Trophoblast cell (in vitro differentiated cells and primary cell): ENCODE data around the gene ZNF407.

Experiments
- DNase-seq, 2 donors: peaks; one replicate each; pipeline ENCODE4 v3.0.0-alpha.2; 2016
- H2AFZ ChIP-seq: 2 replicates; pipeline ENCODE4 v1.6.1; 2013; ENCODE audit warnings: low read length, moderate library complexity, mild to moderate bottlenecking; ENCODE audit not compliant: insufficient read depth, poor library complexity
- H2AK5ac ChIP-seq: 2 replicates; pipeline ENCODE4 v1.6.1; 2013; ENCODE audit warnings: mild to moderate bottlenecking, low read length
- H2BK120ac ChIP-seq: 2 replicates; pipeline ENCODE4 v1.6.1; 2013; ENCODE audit warnings: low read length, mild to moderate bottlenecking, moderate library complexity; ENCODE audit not compliant: insufficient read depth, poor library complexity
- H2BK12ac ChIP-seq: 2 replicates; pipeline ENCODE4 v1.6.1; 2013; ENCODE audit warnings: mild to moderate bottlenecking, low read length, moderate library complexity
- H2BK5ac ChIP-seq: 2 replicates; pipeline ENCODE4 v1.6.1; 2013; ENCODE audit warnings: low read length, low read depth, moderate library complexity, mild to moderate bottlenecking; ENCODE audit not compliant: poor library complexity
- H3K14ac ChIP-seq: 2 replicates; pipeline ENCODE4 v1.6.1; 2013; ENCODE audit warnings: mild to moderate bottlenecking, low read length
- H3K18ac ChIP-seq: 2 replicates; pipeline ENCODE4 v1.6.1; 2013; ENCODE audit warnings: mild to moderate bottlenecking, low read length
- H3K23ac ChIP-seq: 2 replicates; pipeline ENCODE4 v1.6.1; 2013; ENCODE audit warnings: low read length
- H3K27ac ChIP-seq: 2 replicates; pipeline ENCODE4 v1.5.1; 2013; ENCODE audit warnings: low read depth, mild to moderate bottlenecking, inconsistent platforms, low read length, moderate library complexity
- H3K27me3 ChIP-seq: 2 replicates; pipeline ENCODE4 v1.6.1; 2013; ENCODE audit warnings: inconsistent platforms, mild to moderate bottlenecking, low read length, moderate library complexity; ENCODE audit not compliant: insufficient read depth
- H3K36me3 ChIP-seq, 2 experiments: 1 replicate in 1 of 2; 2 replicates in 1 of 2; pipeline ENCODE4 v1.6.1; 2013; ENCODE audit warnings: low read length in 2 of 2, mild to moderate bottlenecking in 2 of 2, moderate library complexity in 1 of 2; ENCODE audit not compliant: insufficient read depth in 2 of 2, control insufficient read depth in 1 of 2
- H3K4ac ChIP-seq: 2 replicates; pipeline ENCODE4 v1.6.1; 2013; ENCODE audit warnings: low read depth, mild to moderate bottlenecking, low read length, moderate library complexity
- H3K4me1 ChIP-seq, 2 experiments: 1 replicate in 1 of 2; 2 replicates in 1 of 2; pipeline ENCODE4 v1.6.1; 2013; ENCODE audit warnings: low read length in 2 of 2, mild to moderate bottlenecking in 2 of 2, moderate library complexity in 1 of 2; ENCODE audit not compliant: insufficient read depth in 2 of 2, control insufficient read depth in 1 of 2
- H3K4me2 ChIP-seq: 2 replicates; pipeline ENCODE4 v1.6.1; 2013; ENCODE audit warnings: inconsistent platforms, mild to moderate bottlenecking, low read length, moderate library complexity
- H3K4me3 ChIP-seq: 2 replicates; pipeline ENCODE4 v1.5.1; 2013; ENCODE audit warnings: mild to moderate bottlenecking, low read depth, low read length, inconsistent platforms
- H3K79me1 ChIP-seq: one replicate; pipeline ENCODE4 v1.6.1; 2013; ENCODE audit warnings: low read length
- H3K79me2 ChIP-seq: 2 replicates; pipeline ENCODE4 v1.6.1; 2013; ENCODE audit warnings: low read length, mild to moderate bottlenecking; ENCODE audit not compliant: control insufficient read depth, insufficient read depth, poor library complexity
- H3K9ac ChIP-seq: 2 replicates; pipeline ENCODE4 v1.6.1; 2013; ENCODE audit warnings: mild to moderate bottlenecking, low read length
- H3K9me3 ChIP-seq: 2 replicates; pipeline ENCODE4 v1.6.1; 2013; ENCODE audit warnings: low read depth, mild to moderate bottlenecking, control low read depth, inconsistent platforms, low read length; ENCODE audit not compliant: insufficient read depth
- H4K12ac ChIP-seq: 2 replicates; pipeline ENCODE4 v1.6.1; 2013; ENCODE audit warnings: low read depth, mild to moderate bottlenecking, low read length, moderate library complexity
- H4K8ac ChIP-seq: 2 replicates; pipeline ENCODE4 v1.6.1; 2013; ENCODE audit warnings: low read depth, mild to moderate bottlenecking, low read length, moderate library complexity
- H4K91ac ChIP-seq: one replicate; pipeline ENCODE4 v1.6.1; 2013; ENCODE audit warnings: low read depth, mild to moderate bottlenecking, low read length, moderate library complexity
- WGBS: extraction: QIAGEN DNeasy Blood & Tissue Kit; methylation state at CpG from one replicate; pipeline ENCODE4 v1.1.7; 2013; ENCODE audit warnings: missing lambda C conversion rate; ENCODE audit not compliant: insufficient read length, insufficient coverage; ENCODE audit errors: extremely low coverage; 5-methylcytosine and 5-hydroxymethylcytosine counted together

The ZNF407 gene

GRCh38 chr18:74652392-74652988, 54.8 kb downstream of the ZNF407 start:
- no peak overlapping the region for H3K23ac ChIP-seq
- no peak overlapping the region for H4K12ac ChIP-seq
- no CpG with 5 or more reads among the region's 4 CpGs for WGBS

DNA sequence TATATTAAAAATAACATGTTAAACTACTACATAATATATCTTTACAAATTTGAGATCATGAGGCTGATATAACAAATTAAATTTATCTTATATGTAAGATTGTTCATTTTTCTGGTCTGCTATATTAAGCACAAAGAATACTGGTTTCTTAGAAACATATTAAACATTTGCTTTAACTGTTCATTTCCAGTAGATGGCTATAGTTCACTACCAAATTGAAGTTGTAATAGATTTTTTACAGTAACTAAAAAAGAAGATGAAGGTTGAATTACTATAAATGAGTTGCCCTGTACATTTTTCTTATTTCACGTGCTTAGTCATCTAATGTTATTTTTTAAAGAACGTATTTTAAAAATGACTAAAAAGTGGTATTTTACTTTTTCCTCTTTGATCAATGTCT, 57.0 kb downstream of the ZNF407 start:
- H2BK12ac ChIP-seq: no peak overlapping the region
- no peaks in the 10 kb centered on the region for H3K79me1 ChIP-seq
- WGBS: no CpG with 5 or more reads among the region's 2 CpGs
- H3K14ac ChIP-seq: no peak overlapping the region
- H3K4me1 ChIP-seq: no peaks in the 10 kb centered on the region
- H2BK120ac ChIP-seq: no peak overlapping the region
- no peak overlapping the region for H4K12ac ChIP-seq
- no peak overlapping the region for H2AFZ ChIP-seq
- no peak overlapping the region for H3K27ac ChIP-seq
- no peak overlapping the region for H2AK5ac ChIP-seq
- H3K27me3 ChIP-seq: no peaks in the 10 kb centered on the region
- H3K9me3 ChIP-seq: no peaks in the 10 kb centered on the region
- DNase-seq: peak in 1 of 2 donors; percentile 20
- H3K23ac ChIP-seq: no peak overlapping the region
- H2BK5ac ChIP-seq: no peak overlapping the region
- H3K4ac ChIP-seq: no peak overlapping the region
- H3K4me3 ChIP-seq: no peak overlapping the region
- H3K4me2 ChIP-seq: no peak overlapping the region
- no peak overlapping the region for H4K8ac ChIP-seq
- no peaks in the 10 kb centered on the region for H3K79me2 ChIP-seq
- no peak overlapping the region for H3K9ac ChIP-seq
- no peak overlapping the region for H3K18ac ChIP-seq
- no peak overlapping the region for H4K91ac ChIP-seq
- H3K36me3 ChIP-seq: no peaks in the 10 kb centered on the region

More at GRCh38 chr18:74652392-74652988, 54.8 kb downstream of the ZNF407 start:
- Histone ChIP-seq H3K18ac (no peak overlapping the region), H3K36me3 (no peaks in the 10 kb centered on the region), H3K79me1 (no peaks in the 10 kb centered on the region), H2BK120ac (no peak overlapping the region), H2BK5ac (no peak overlapping the region), H3K4me2 (no peak overlapping the region), H2AFZ (no peak overlapping the region), H2BK12ac (no peak overlapping the region), H4K8ac (no peak overlapping the region), H3K27me3 (no peaks in the 10 kb centered on the region), H2AK5ac (no peak overlapping the region), H3K4me3 (no peak overlapping the region), H3K14ac (no peak overlapping the region), H4K91ac (no peak overlapping the region), H3K4ac (no peak overlapping the region), H3K9ac (no peak overlapping the region), H3K4me1 (no peaks in the 10 kb centered on the region), H3K27ac (no peak overlapping the region), H3K79me2 (no peaks in the 10 kb centered on the region), H3K9me3 (no peaks in the 10 kb centered on the region)
- peak in 1 of 2 donors; percentile 73 for DNase-seq

GRCh38 chr18:74661008-74661407, 63.3 kb downstream of the ZNF407 start:
- no peak overlapping the region for H3K4me3 ChIP-seq
- no peak overlapping the region for H2AK5ac ChIP-seq
- H3K9ac ChIP-seq: no peak overlapping the region
- H2BK5ac ChIP-seq: no peak overlapping the region
- H3K27ac ChIP-seq: no peak overlapping the region
- H2AFZ ChIP-seq: no peak overlapping the region
- no peaks in the 10 kb centered on the region for H3K9me3 ChIP-seq
- H3K79me2 ChIP-seq: no peaks in the 10 kb centered on the region
- H3K36me3 ChIP-seq: no peaks in the 10 kb centered on the region
- H2BK120ac ChIP-seq: no peak overlapping the region
- no peak overlapping the region for H3K23ac ChIP-seq
- H4K12ac ChIP-seq: no peak overlapping the region
- peaks cover 0 to 2% of the 10 kb centered on the region in 2 experiments for H3K4me1 ChIP-seq
- no peak overlapping the region for H4K8ac ChIP-seq
- no peak overlapping the region for H3K14ac ChIP-seq
- no peaks in the 10 kb centered on the region for H3K27me3 ChIP-seq
- H4K91ac ChIP-seq: no peak overlapping the region
- H3K4me2 ChIP-seq: no peak overlapping the region
- DNase-seq: no peak
- no peaks in the 10 kb centered on the region for H3K79me1 ChIP-seq
- H3K4ac ChIP-seq: no peak overlapping the region
- no CpG with 5 or more reads among the region's 2 CpGs for WGBS
- H2BK12ac ChIP-seq: no peak overlapping the region
- H3K18ac ChIP-seq: no peak overlapping the region

DNA sequence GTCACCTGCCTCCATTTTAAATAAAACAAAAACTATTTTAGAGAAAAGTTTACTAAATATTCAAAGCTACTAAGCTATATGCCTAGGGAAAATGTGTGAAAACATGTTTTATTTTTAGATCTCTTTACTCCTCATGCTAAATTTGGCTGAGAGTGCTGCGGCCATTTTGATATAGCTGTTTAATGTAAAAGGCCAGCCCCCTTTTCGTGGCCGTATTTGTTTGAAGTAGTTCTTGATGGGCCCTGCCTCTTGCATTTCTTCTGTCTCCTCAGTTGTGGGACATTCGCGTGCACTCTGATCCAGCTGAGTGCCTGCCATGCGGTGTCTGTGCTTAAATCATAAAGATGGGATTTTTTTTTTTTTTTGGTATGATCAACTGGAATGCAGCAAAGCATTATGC, 64.0 kb downstream of the ZNF407 start:
- Histone ChIP-seq H3K14ac (no peak overlapping the region), H4K8ac (no peak overlapping the region), H3K9me3 (no peaks in the 10 kb centered on the region), H3K4ac (no peak overlapping the region), H4K91ac (no peak overlapping the region), H2AK5ac (no peak overlapping the region), H3K4me3 (no peak overlapping the region), H3K79me1 (no peaks in the 10 kb centered on the region), H3K27me3 (no peaks in the 10 kb centered on the region), H2BK5ac (no peak overlapping the region), H3K9ac (no peak overlapping the region), H3K79me2 (no peaks in the 10 kb centered on the region), H3K4me1 (peaks cover 0 to 2% of the 10 kb centered on the region in 2 experiments), H2BK12ac (no peak overlapping the region), H3K18ac (no peak overlapping the region), H3K27ac (no peak overlapping the region), H3K23ac (no peak overlapping the region), H2AFZ (no peak overlapping the region), H2BK120ac (no peak overlapping the region), H4K12ac (no peak overlapping the region), H3K36me3 (no peaks in the 10 kb centered on the region), H3K4me2 (no peak overlapping the region)
- DNase-seq: no peak
- WGBS: no CpG with 5 or more reads among the region's 6 CpGs
